BE2C (cell line): ENCODE measurements around the gene GFOD1.
"Not testable (repeated sequence)": the region's sequence is repeated elsewhere in the genome, so short reads cannot be mapped to it uniquely, and the experiment has no call there.

Experiments used
- DNase-seq: peaks from one replicate; pipeline ENCODE4 v3.0.0-alpha.2; 2020
- H3K27me3 ChIP-seq: fragments of 250-450 bp; sonication (Bioruptor Pico); 2 replicates; pipeline ENCODE4 v1.5.1; 2020; ENCODE audit warnings: mild to moderate bottlenecking
- H3K36me3 ChIP-seq: fragments of 250-450 bp; sonication (Bioruptor Pico); 2 replicates; pipeline ENCODE4 v1.5.1; 2020; ENCODE audit warnings: mild to moderate bottlenecking
- H3K4me1 ChIP-seq: fragments of 250-450 bp; sonication (Bioruptor Pico); 2 replicates; pipeline ENCODE4 v1.5.1; 2020
- H3K4me3 ChIP-seq: 2 replicates; pipeline ENCODE4 v1.5.1; 2011; ENCODE audit warnings: low read depth, low read length
- H3K9me3 ChIP-seq: fragments of 250-450 bp; sonication (Bioruptor Pico); 2 replicates; pipeline ENCODE4 v1.5.1; 2020
- CTCF ChIP-seq: IDR thresholded peaks from 2 replicates; pipeline ENCODE4 v1.5.1; 2012; ENCODE audit warnings: mild to moderate bottlenecking, low read depth, low read length

The GFOD1 gene

DNA sequence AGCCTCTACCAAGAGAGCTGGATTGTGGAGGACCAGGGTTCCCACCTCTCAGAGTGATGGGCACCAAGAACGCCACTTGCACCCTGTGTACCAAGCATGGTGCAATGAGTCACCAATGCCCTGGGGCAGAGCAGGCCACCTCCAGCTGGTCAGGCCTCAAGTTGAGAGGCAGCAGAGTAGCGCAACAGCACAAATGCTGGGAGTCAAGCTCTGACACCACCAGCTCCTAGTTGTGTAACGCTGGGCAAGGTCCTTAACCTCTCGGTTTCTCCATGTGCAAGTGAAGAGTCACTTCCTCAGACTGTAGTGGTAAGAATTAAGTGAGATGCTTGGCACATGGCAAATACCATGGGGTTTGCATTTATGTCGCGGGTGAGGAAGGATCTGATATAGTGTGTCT is 25.6 kb downstream of the GFOD1 start:
- H3K4me1 ChIP-seq: no peaks in the 10 kb centered on the region
- no peaks in the 10 kb centered on the region for H3K27me3 ChIP-seq
- no peak for TF ChIP-seq CTCF
- no peak for DNase-seq
- H3K36me3 ChIP-seq: no peaks in the 10 kb centered on the region
- H3K9me3 ChIP-seq: no peaks in the 10 kb centered on the region
- no peak overlapping the region for H3K4me3 ChIP-seq

DNA sequence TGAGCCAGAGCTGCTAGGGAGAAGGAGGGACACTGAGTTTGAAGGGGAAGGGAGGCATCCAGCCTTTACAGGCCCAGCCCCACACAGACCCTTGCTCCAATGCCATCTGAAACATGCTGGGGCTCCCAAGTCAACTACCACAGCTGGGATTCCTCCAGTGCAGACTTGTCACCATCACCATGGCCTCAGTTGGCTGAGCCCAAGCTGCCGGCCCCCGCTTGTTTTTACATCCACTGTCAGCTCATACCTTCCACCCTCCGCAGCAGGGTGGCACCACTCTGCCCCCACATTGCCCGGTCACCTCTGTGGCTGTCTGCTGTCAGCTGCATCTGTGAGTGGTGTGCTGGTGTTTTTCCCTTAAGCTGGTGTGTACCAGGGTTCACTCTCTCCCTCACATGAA is 26.1 kb downstream of the GFOD1 start:
- TF ChIP-seq CTCF: no peak
- no peak for DNase-seq
- H3K4me3 ChIP-seq: no peak overlapping the region

GRCh38 chr6:13460289-13460688 is 27.1 kb downstream of the GFOD1 start:
- not testable (repeated sequence) for H3K9me3 ChIP-seq, H3K27me3 ChIP-seq, H3K36me3 ChIP-seq, H3K4me1 ChIP-seq, DNase-seq, H3K4me3 ChIP-seq

More for the DNA sequence above, 26.1 kb downstream of the GFOD1 start:
- Histone ChIP-seq H3K27me3 (no peaks in the 10 kb centered on the region), H3K9me3 (no peaks in the 10 kb centered on the region), H3K4me1 (no peaks in the 10 kb centered on the region), H3K36me3 (no peaks in the 10 kb centered on the region)

- Histone ChIP-seq H3K4me3 (no peak overlapping the region), H3K9me3 (no peaks in the 10 kb centered on the region), H3K4me1 (peaks cover 22% of the 10 kb centered on the region), H3K27me3 (no peaks in the 10 kb centered on the region), H3K36me3 (no peaks in the 10 kb centered on the region)
- no peak for DNase-seq
- TF ChIP-seq CTCF: no peak
These were observed 29.8 kb downstream of the GFOD1 start for GRCh38 chr6:13457577-13457976.

GRCh38 chr6:13455552-13455966 is 31.8 kb downstream of the GFOD1 start:
- peaks cover 22% of the 10 kb centered on the region for H3K4me1 ChIP-seq
- no peak for TF ChIP-seq CTCF
- H3K4me3 ChIP-seq: no peak overlapping the region
- H3K27me3 ChIP-seq: no peaks in the 10 kb centered on the region
- no peaks in the 10 kb centered on the region for H3K9me3 ChIP-seq
- no peak for DNase-seq
- no peaks in the 10 kb centered on the region for H3K36me3 ChIP-seq

GRCh38 chr6:13454286-13455221 is 32.8 kb downstream of the GFOD1 start:
- Histone ChIP-seq H3K27me3 (no peaks in the 10 kb centered on the region), H3K9me3 (no peaks in the 10 kb centered on the region), H3K36me3 (no peaks in the 10 kb centered on the region), H3K4me1 (peaks cover 22% of the 10 kb centered on the region), H3K4me3 (no peak overlapping the region)
- no peak for DNase-seq
- TF ChIP-seq CTCF: peak; percentile 15; the same call in 1 of the 2 replicates
